ENCODE results near the gene CSF2.

DNA sequence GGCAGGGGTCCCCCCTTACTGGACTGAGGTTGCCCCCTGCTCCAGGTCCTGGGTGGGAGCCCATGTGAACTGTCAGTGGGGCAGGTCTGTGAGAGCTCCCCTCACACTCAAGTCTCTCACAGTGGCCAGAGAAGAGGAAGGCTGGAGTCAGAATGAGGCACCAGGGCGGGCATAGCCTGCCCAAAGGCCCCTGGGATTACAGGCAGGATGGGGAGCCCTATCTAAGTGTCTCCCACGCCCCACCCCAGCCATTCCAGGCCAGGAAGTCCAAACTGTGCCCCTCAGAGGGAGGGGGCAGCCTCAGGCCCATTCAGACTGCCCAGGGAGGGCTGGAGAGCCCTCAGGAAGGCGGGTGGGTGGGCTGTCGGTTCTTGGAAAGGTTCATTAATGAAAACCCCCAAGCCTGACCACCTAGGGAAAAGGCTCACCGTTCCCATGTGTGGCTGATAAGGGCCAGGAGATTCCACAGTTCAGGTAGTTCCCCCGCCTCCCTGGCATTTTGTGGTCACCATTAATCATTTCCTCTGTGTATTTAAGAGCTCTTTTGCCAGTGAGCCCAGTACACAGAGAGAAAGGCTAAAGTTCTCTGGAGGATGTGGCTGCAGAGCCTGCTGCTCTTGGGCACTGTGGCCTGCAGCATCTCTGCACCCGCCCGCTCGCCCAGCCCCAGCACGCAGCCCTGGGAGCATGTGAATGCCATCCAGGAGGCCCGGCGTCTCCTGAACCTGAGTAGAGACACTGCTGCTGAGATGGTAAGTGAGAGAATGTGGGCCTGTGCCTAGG, at the start of gene CSF2:
- TF ChIP-seq, protein P1, sequence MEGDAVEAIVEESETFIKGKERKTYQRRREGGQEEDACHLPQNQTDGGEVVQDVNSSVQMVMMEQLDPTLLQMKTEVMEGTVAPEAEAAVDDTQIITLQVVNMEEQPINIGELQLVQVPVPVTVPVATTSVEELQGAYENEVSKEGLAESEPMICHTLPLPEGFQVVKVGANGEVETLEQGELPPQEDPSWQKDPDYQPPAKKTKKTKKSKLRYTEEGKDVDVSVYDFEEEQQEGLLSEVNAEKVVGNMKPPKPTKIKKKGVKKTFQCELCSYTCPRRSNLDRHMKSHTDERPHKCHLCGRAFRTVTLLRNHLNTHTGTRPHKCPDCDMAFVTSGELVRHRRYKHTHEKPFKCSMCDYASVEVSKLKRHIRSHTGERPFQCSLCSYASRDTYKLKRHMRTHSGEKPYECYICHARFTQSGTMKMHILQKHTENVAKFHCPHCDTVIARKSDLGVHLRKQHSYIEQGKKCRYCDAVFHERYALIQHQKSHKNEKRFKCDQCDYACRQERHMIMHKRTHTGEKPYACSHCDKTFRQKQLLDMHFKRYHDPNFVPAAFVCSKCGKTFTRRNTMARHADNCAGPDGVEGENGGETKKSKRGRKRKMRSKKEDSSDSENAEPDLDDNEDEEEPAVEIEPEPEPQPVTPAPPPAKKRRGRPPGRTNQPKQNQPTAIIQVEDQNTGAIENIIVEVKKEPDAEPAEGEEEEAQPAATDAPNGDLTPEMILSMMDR (IDR thresholded peaks at IDR 0.05) = no peak
- no peak for TF ChIP-seq EP300 (IDR thresholded peaks at IDR 0.05; ENCODE audit: low read depth)
- TF ChIP-seq POLR2A (IDR thresholded peaks at IDR 0.05) = no peak
- TF ChIP-seq POLR2AphosphoS5 (IDR thresholded peaks at IDR 0.05) = no peak

Data from transverse colon (tissue), 4 donors.